Activated CD4-positive, alpha-beta memory T cell treated with anti-CD3 and anti-CD28 coated beads, Interleukin-2, amount 10 ng/mL, durations not matched to agents 7 days and 5 days (primary cell): ENCODE measurements around the gene TCEAL6. TPM values are rescaled to one million over a fixed set of nuclear protein-coding genes. Genes with fewer than 3 reads are reported as not detected.
"Not testable (repeated sequence)": the region's sequence is repeated elsewhere in the genome, so short reads cannot be mapped to it uniquely, and the experiment has no call there.

ENCODE experiments used
- CTCF ChIA-PET: fragments of 350-600 bp; sonication (Branson Sonifier 250); formaldehyde crosslinking; loops from one replicate; lab custom pipeline; 2021; ENCODE audit warnings: antibody characterized with exemption, inconsistent platforms; lab: Charles Lee
- POLR2A ChIA-PET: fragments of 350-600 bp; sonication (Branson Sonifier 250); formaldehyde crosslinking; loops from one replicate; lab custom pipeline; 2021; ENCODE audit warnings: antibody characterized with exemption; lab: Charles Lee
- DNase-seq: peaks from one replicate; pipeline ENCODE4 v3.0.0-alpha.2; 2020
- H3K27ac Mint-ChIP-seq: one replicate; pipeline ENCODE4 v1.8.0; 2021; ENCODE audit warnings: mild to moderate bottlenecking, mixed read lengths
- H3K27me3 Mint-ChIP-seq: one replicate; pipeline ENCODE4 v1.8.0; 2021; ENCODE audit warnings: mixed read lengths
- H3K36me3 Mint-ChIP-seq: one replicate; pipeline ENCODE4 v1.8.0; 2021; ENCODE audit warnings: low read depth, mixed read lengths
- H3K4me1 Mint-ChIP-seq: one replicate; pipeline ENCODE4 v1.8.0; 2021; ENCODE audit warnings: mixed read lengths
- H3K4me3 Mint-ChIP-seq: one replicate; pipeline ENCODE4 v1.8.0; 2021; ENCODE audit warnings: mild to moderate bottlenecking, mixed read lengths
- H3K9me3 Mint-ChIP-seq: one replicate; pipeline ENCODE4 v1.8.0; 2021; ENCODE audit warnings: mixed read lengths
- total RNA-seq, 2 experiments: library from RNA; stranded (reverse); gene quantifications; one replicate each; pipeline ENCODE4 v1.2.3, GENCODE V29; 2021

TCEAL6 gene
- total RNA-seq, 2 experiments from 2014 or later = not detected

DNA sequence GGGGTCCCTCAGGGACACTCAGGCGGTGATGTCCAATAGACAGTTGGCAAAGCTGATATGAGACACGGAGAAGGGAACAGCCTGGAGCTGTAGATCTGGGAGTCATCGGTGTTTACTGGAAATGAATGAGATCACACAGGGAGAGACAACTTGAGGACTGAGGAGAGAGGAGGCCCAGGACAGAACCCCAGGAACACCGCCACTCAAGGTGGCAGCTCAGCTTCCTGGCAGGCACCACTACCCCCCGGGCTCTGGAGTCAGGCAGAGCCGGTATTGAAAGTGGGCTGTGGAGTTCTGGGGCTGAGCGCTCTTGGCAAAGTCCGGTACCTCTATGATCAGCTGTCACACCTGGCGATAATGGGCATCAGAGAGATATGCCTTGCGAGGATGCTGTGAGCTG, 17.3 kb downstream of the TCEAL6 start:
- H3K4me1 Mint-ChIP-seq, H3K9me3 Mint-ChIP-seq, H3K36me3 Mint-ChIP-seq, POLR2A ChIA-PET, CTCF ChIA-PET, H3K27ac Mint-ChIP-seq, DNase-seq: not testable (repeated sequence)
- Mint-ChIP-seq H3K4me3 (peak overlapping the region; percentile 41), H3K27me3 (peaks cover 34% of the 10 kb centered on the region)

GRCh38 chrX:102115748-102116147, 26.5 kb downstream of the TCEAL6 start:
- DNase-seq = no peak
- ChIA-PET POLR2A (no interaction called here), CTCF (no interaction called here)
- H3K4me3 Mint-ChIP-seq = no peak overlapping the region
- H3K36me3 Mint-ChIP-seq = no peaks in the 10 kb centered on the region
- H3K4me1 Mint-ChIP-seq = no peaks in the 10 kb centered on the region
- H3K27me3 Mint-ChIP-seq = no peaks in the 10 kb centered on the region
- no peak overlapping the region for H3K27ac Mint-ChIP-seq
- no peaks in the 10 kb centered on the region for H3K9me3 Mint-ChIP-seq

GRCh38 chrX:102113367-102113766, 28.9 kb downstream of the TCEAL6 start:
- no peaks in the 10 kb centered on the region for H3K9me3 Mint-ChIP-seq
- ChIA-PET POLR2A (no interaction called here), CTCF (no interaction called here)
- H3K4me3 Mint-ChIP-seq = no peak overlapping the region
- DNase-seq = no peak
- no peak overlapping the region for H3K27ac Mint-ChIP-seq
- no peaks in the 10 kb centered on the region for H3K36me3 Mint-ChIP-seq
- no peaks in the 10 kb centered on the region for H3K27me3 Mint-ChIP-seq
- H3K4me1 Mint-ChIP-seq = no peaks in the 10 kb centered on the region

Other genes starting within 250 kb of the TCEAL6 start
- 1 to 10 TPM; 3.0 to 3.6 TPM for gene ZMAT1, start 210.5 kb downstream of the TCEAL6 start, total RNA-seq
- gene TCEAL2, start 16.8 kb downstream of the TCEAL6 start, total RNA-seq = not detected
- 1 to 10 TPM; 5.2 to 7.0 TPM for gene BEX5, start 13.5 kb upstream of the TCEAL6 start, total RNA-seq
- not detected for gene TCP11X1, start 72.8 kb upstream of the TCEAL6 start, total RNA-seq
- not detected for gene NXF2, start 104.7 kb upstream of the TCEAL6 start, total RNA-seq